Right ventricle myocardium superior (tissue), 1 donor: ENCODE results near the gene VIPR1. TPM values are rescaled to one million over a fixed set of nuclear protein-coding genes. Genes with fewer than 3 reads are reported as not detected.

Source experiments
- ATAC-seq: fragments of 200-7000 bp; cut with Tn5 transposase; one replicate; pipeline ENCODE4 v1.9.1; 2020; ENCODE audit warnings: mild to moderate bottlenecking; ENCODE audit not compliant: poor library complexity
- DNase-seq: peaks from one replicate; pipeline ENCODE4 v3.0.0-alpha.2; 2020
- intact Hi-C: fragments of 100-400 bp; cut with DNase I; formaldehyde crosslinking; loops from one replicate; pipeline ENCODE4 v1.11.2; 2022
- long read RNA-seq: library from polyadenylated mRNA; unstranded; transcript quantifications from one replicate; pipeline ENCODE4 v2.0.0, GENCODE V29; 2021
- total RNA-seq: library from RNA; stranded (reverse); fragmentation: NEBNext Ultra II Directional; extraction: Animal tissue kit (Norgen Biotek cat#: 25700); gene quantifications from one replicate; pipeline ENCODE4 v1.2.1, GENCODE V29; 2021
- donor health status: DM: no; HTN: yes; CAD: no; lungs with severe emphysema.

Gene VIPR1
- 3.4 TPM for total RNA-seq
- long read RNA-seq, partial matches to known transcripts = 1 of 5 reads
- long read RNA-seq, other reads (novel, unspliced or antisense) = 2 of 5 reads

GRCh38 chr3:42502429-42503250 is at the start of gene VIPR1:
Gene VIPR1 (plus strand): TSS chr3:42502643. CDS start chr3:42502736, 93 bp downstream.
- ATAC-seq (peak; percentile 93), DNase-seq (peak; percentile 85)
- intact Hi-C loops = loop anchor here (5.0 kb wide), 1 partner anchor 40 kb away; no protein-coding TSS in a partner anchor

DNA sequence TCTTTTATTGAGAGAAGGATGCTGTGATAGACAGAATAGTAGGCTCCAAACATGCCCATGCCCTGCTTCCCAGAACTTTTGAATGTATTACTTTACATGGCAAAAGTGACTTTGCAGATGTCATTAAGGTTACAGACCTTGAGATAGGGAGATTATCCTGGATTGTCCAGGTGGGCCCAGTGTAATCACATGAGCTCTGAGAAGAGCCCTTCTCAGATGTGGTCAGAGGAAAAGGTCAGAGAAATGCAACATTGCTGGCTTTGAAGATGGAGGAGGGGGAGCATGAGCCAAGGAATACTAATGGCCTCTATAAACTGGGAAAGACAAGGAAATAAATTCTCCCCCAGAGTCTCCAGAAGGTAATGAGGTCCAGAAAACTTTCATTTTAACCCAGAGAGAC is 46.2 kb upstream of the VIPR1 start:
- ATAC-seq (no peak), DNase-seq (no peak)
- intact Hi-C loops = no loop called here

- intact Hi-C loops = no loop called here
- DNase-seq = no peak
- ATAC-seq = no peak
Observed at GRCh38 chr3:42459151-42459550, 43.3 kb upstream of the VIPR1 start.

GRCh38 chr3:42461762-42462161 is 40.7 kb upstream of the VIPR1 start:
- DNase-seq (no peak), ATAC-seq (no peak)
- intact Hi-C loops = no loop called here

DNA sequence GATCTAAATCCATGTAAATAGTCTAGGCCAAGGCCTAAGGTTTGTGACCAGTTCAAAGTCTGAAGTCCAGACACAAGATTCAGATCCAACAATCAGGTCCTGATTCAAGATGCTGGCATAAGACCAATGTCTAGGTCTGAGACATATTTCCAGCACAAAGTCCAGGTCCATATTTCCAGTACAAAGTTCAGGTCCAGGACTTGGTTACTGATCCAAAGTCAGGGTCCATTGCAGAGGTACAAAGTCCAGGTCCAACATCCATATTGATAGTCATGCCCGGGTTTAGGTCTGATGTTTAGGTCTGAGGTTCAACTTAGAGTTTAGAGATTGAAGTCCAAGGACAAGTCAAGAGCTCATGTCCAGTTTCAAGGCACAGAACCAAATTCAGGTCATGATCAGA is 39.4 kb upstream of the VIPR1 start:
- ATAC-seq = no peak
- no peak for DNase-seq
- intact Hi-C loops = no loop called here

- DNase-seq (no peak), ATAC-seq (no peak)
- intact Hi-C loops = no loop called here
Observed at GRCh38 chr3:42468111-42468510, 34.3 kb upstream of the VIPR1 start.

DNA sequence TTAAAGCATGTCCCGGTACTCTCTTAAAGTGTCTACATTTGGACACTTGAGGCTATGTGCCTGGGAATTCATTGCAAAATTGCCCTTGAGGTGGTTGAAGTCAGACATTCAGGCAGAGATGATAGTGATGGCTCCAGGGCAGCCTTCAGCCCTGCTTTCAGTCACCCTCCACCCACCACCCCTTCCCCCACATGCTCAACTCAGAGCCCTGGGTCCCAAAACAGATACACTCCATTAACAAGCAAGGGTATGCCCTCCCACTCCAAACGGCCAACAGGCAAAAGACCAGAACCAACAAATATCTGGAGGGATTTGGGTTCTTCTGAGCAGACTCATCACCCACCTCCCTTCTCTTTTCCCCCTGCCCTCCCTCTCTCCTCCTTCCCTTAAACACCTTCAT is 29.9 kb upstream of the VIPR1 start:
- intact Hi-C loops = no loop called here
- ATAC-seq (no peak), DNase-seq (no peak)

DNA sequence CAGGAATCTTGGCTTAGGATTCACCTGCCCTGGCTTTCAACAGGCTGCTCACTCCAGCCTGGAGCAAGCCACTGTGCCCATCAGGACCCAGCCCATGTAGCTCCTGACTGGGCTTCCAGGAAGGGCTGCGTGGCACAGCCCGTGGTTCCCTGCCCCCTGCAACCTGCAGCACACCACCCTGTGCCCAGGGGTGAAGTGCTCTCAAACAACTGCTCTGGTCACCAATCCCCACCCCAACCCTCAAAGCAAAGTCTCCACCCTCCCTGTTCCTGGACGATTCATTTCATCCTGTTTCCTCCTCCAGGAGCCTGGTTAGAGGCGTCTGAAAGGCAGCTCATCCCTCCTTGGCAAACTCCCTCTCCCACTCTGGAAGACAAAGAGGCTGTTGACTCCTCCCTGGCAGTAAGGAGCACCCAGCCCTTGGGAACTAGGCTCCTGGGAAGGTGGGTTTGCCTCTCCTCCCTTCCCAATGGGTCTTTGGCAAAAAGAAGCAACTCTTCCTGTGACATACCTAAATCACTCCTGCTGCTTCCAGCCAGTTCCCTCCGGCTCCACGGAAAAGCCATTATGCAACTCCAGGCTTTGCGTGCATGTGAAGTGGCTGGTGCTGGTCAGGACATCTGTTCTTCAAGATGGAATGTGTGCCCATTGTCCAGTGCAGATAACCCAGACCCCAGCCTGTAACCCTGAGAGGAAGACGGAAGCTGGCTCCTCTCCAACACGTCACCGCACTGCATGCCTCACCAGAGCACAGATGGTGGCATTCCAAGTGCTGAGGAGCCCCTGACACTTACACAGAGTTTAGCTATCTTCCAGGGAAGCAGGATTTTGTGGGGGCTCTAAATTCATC is 29.1 kb upstream of the VIPR1 start:
- DNase-seq (no peak), ATAC-seq (peak; percentile 13)
- intact Hi-C loops = no loop called here

DNA sequence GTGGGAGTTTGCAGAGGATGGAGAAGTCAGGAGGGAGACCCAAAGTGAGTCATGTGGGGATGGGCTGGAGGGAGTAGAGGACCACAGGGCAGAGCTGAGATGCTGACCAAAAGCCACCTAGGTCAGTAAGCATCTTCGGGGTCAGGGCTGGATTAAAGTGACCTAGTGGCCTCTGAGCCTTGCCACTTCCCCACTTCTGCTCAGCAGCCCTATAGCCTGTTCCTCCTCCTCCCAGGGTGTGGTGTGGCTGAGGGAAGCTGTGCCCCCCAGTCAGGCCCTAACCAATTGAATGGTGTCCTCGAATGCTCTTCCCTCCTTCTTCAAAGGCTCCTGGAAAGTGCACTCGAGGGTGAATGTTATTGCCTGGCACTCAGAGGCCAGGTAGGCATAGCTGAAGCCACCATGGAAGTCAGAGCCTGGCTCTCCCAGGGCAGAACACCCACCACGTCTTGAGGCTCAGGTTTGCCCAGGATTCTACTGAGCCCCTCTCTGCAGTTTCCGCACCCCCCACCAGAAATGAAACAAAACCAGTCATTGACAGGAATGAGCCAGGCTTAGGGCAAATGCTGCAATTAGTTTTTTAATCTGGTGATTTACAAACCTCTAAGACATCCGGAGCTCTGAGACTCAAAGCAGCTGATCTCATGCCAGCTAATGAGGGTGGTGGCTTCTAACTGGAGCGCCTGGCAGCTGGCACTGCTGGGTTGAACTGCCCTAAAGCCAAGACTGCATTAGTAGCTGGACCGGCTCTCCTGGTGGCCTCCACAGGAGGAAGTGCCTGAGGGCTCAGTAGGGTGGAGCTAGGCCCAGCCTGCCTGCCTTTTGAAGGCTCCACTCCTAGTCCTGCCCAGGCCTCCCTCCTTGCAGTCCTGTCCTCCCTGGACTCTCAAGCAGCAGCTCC is 26.0 kb upstream of the VIPR1 start:
- ATAC-seq (peak; percentile 81), DNase-seq (peak; percentile 71)
- intact Hi-C loops = no loop called here

- no peak for ATAC-seq
- intact Hi-C loops = no loop called here
- DNase-seq = no peak
Observed at GRCh38 chr3:42477696-42478095, 24.7 kb upstream of the VIPR1 start.

- DNase-seq (no peak), ATAC-seq (no peak)
- intact Hi-C loops = no loop called here
Observed at GRCh38 chr3:42478830-42479229, 23.6 kb upstream of the VIPR1 start.

GRCh38 chr3:42486814-42487565 is 15.5 kb upstream of the VIPR1 start:
- DNase-seq (no peak), ATAC-seq (no peak)
- intact Hi-C loops = no loop called here

DNA sequence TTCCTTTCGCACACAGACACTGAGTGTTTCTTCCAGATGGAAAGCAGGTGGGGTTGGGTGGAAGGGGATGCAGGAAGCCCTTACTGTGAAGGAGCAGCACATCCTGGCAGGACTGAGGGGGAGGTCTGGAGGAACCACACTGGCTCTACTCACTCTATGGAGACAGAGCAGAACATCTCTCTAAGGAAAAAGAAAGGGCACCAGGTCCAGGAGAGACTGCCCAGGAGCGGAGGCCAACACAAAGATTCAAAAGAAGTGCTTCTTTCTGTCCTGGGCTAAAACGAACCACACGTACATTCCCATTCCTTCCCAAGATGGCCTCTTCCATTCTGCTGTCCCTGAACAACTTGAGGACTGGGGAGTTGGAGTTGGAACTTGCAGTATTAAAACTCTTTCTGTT is 13.8 kb upstream of the VIPR1 start:
- intact Hi-C loops = no loop called here
- DNase-seq (no peak), ATAC-seq (no peak)

DNA sequence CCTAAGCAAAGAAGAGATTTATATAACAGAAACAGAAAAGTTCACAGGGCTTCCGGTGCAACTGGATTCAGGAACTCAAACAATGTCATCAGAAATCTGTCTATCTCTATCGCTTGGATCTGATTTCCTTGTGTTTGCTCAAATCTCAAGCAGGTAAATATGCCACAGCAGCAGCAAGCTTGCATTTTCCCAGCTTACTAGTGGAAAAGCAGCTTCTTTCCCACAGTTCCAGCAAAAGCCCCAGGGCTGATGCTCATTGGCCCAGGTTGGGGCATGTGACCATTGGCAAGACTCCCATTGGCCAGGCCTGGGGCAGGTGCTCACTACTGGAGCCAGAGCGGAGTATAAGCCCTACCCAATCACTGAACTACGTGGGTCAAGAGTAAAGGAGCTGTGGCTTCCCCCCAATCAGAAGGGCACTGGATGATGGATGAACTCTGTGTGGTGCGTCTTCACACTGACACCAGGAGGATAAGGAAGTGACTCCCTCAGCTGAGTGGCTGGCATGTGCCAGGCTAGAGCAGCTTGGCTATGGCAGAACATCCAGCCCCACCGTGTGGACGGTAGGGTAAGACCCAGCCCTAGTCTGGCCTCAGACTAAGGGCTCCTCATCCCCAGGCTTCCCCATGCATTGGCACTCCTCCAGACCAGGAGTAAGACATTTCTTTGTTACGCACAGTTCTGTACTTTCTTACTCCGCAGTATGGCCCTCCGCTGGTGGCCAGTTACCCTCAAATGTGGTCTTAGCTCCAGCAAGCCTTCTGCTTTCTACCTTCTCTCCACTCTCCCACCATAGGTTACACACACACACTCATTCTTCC is 13.1 kb upstream of the VIPR1 start:
- no peak for DNase-seq
- intact Hi-C loops = no loop called here
- no peak for ATAC-seq

- peak; percentile 9 for ATAC-seq
- DNase-seq = no peak
- intact Hi-C loops = no loop called here
Observed at GRCh38 chr3:42489937-42490227, 12.6 kb upstream of the VIPR1 start.

GRCh38 chr3:42490243-42490642 is 12.2 kb upstream of the VIPR1 start:
- intact Hi-C loops = no loop called here
- no peak for DNase-seq

GRCh38 chr3:42491881-42492507 is 10.4 kb upstream of the VIPR1 start:
- ATAC-seq (peak; percentile 33), DNase-seq (no peak)
- intact Hi-C loops = no loop called here

More at GRCh38 chr3:42490243-42490642, 12.2 kb upstream of the VIPR1 start:
- peak; percentile 89 for ATAC-seq
